Measurements from ENCODE around the gene UBN2. TPM values are rescaled to one million over a fixed set of nuclear protein-coding genes. Genes with fewer than 3 reads are reported as not detected.

The UBN2 gene
- total RNA-seq, 1 donor from 2014 or later, result 7.4 TPM

DNA sequence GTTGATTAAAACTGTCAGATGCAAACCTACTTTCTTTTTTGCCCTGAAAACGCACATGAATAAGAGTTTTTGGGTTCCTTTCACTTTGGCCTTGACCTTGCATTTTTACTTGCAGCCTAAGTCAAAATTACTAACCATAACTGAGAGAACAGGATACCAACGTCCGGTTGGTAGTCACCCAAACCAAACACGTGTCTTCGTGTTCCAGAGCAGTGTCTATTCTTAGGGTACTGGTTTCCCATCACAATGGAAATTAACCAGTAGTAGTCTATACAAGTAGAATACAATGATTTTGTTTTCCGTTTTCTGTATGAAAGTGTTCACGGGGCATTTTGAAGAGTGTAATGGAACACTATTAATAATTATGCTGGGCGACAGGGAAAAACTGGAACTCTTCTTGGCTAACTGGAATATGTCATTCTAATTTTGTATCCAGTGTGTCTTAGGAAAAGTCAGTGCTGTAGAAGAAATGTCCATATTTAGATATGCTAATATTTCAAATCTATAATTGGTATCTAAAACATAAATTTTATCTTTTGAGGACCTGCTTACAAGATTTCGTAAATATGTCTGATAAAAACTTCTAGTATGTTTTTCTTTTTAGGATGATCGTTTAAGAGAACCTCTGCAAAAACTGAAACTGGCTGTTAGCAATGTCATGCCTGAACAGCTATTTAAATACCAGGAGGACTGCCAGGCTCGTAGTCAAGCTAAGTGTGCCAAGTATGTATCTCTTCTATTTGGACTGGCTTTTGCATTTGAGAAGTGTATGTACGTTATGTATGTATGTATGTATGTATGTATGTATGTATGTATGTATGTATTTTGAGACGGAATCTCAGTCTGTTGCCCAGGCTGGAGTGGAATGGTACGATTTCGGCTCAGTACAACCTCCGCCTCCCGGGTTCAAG, 40.9 kb downstream of the UBN2 start:
- DNase-seq (ENCODE audit: low read depth), result no peak
- Histone ChIP-seq H3K4me3 (ENCODE audit: low read depth, low read length) (no peak overlapping the region), H3K27me3 (ENCODE audit: control insufficient read depth, insufficient read depth, low read length) (no peaks in the 10 kb centered on the region), H3K36me3 (ENCODE audit: control insufficient read depth, insufficient read depth, low read length) (no peaks in the 10 kb centered on the region)
- TF ChIP-seq CTCF (IDR thresholded peaks at IDR 0.05; ENCODE audit: insufficient read depth, low read length, poor library complexity, severe bottlenecking), result no peak

DNA sequence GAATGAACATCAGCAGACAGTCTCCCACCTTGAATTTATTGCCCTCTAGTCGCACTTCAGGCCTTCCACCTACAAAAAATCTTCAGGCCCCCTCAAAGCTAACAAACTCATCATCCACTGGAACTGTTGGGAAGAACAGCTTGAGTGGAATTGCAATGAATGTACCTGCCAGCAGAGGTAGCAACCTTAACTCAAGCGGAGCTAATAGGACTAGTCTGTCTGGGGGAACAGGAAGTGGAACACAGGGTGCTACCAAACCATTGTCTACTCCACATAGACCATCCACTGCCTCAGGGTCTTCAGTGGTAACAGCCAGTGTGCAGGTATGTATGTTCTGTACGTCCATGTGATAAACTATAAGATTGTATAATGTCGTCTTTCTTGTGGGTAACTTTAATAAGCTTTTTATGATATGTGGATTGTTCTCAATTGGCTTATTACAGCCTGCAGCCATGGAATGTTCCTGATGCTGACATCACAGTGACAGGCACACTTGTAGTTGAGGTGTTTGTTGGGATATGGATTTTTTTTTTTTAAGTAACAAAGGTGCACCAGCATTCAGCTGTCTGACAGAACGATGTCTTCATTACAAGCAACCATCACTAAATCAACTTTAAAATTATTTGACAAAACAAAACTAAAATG, 53.3 kb downstream of the UBN2 start:
- DNase-seq (ENCODE audit: low read depth), result no peak
- Histone ChIP-seq H3K4me3 (ENCODE audit: low read depth, low read length) (no peak overlapping the region), H3K27me3 (ENCODE audit: control insufficient read depth, insufficient read depth, low read length) (no peaks in the 10 kb centered on the region), H3K36me3 (ENCODE audit: control insufficient read depth, insufficient read depth, low read length) (no peaks in the 10 kb centered on the region)
- TF ChIP-seq CTCF (IDR thresholded peaks at IDR 0.05; ENCODE audit: insufficient read depth, low read length, poor library complexity, severe bottlenecking), result no peak

GRCh38 chr7:139286144-139286543, 55.1 kb downstream of the UBN2 start:
- TF ChIP-seq CTCF (IDR thresholded peaks at IDR 0.05; ENCODE audit: insufficient read depth, low read length, poor library complexity, severe bottlenecking), result no peak
- H3K4me3 ChIP-seq (ENCODE audit: low read depth, low read length), result no peak overlapping the region

GRCh38 chr7:139292821-139293220, 61.8 kb downstream of the UBN2 start:
- no peaks in the 10 kb centered on the region for H3K36me3 ChIP-seq (ENCODE audit: control insufficient read depth, insufficient read depth, low read length)
- H3K27me3 ChIP-seq (ENCODE audit: control insufficient read depth, insufficient read depth, low read length), result no peaks in the 10 kb centered on the region
- DNase-seq (ENCODE audit: low read depth), result no peak
- TF ChIP-seq CTCF (IDR thresholded peaks at IDR 0.05; ENCODE audit: insufficient read depth, low read length, poor library complexity, severe bottlenecking), result no peak
- no peak overlapping the region for H3K4me3 ChIP-seq (ENCODE audit: low read depth, low read length)

More at GRCh38 chr7:139286144-139286543, 55.1 kb downstream of the UBN2 start:
- Histone ChIP-seq H3K27me3 (ENCODE audit: control insufficient read depth, insufficient read depth, low read length) (no peaks in the 10 kb centered on the region), H3K36me3 (ENCODE audit: control insufficient read depth, insufficient read depth, low read length) (no peaks in the 10 kb centered on the region)
- no peak for DNase-seq (ENCODE audit: low read depth)

DNA sequence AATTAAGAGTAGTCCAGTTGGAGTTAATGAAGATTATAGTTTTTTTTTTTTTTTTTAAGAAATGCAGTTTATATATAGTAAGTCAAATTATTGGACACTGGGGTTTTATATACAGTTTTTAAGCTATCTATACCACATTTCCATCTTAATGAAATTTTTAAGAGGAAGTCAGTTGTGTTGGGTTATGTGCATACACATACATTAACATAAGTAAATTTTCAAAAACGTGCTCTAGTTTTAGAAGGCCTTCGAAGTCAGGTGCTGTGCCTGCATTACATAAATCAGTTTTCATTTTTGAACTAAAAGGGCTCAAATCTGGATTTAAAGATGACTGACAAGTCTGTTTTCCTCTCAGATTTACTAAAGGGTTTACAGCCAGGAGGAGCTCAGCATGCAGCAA, 62.5 kb downstream of the UBN2 start:
- no peak overlapping the region for H3K4me3 ChIP-seq (ENCODE audit: low read depth, low read length)
- TF ChIP-seq CTCF (IDR thresholded peaks at IDR 0.05; ENCODE audit: insufficient read depth, low read length, poor library complexity, severe bottlenecking), result no peak
- H3K36me3 ChIP-seq (ENCODE audit: control insufficient read depth, insufficient read depth, low read length), result no peaks in the 10 kb centered on the region
- no peak for DNase-seq (ENCODE audit: low read depth)
- H3K27me3 ChIP-seq (ENCODE audit: control insufficient read depth, insufficient read depth, low read length), result no peaks in the 10 kb centered on the region

Data from kidney epithelial cell (primary cell).